Measurements from ENCODE around the gene STXBP4.

DNA sequence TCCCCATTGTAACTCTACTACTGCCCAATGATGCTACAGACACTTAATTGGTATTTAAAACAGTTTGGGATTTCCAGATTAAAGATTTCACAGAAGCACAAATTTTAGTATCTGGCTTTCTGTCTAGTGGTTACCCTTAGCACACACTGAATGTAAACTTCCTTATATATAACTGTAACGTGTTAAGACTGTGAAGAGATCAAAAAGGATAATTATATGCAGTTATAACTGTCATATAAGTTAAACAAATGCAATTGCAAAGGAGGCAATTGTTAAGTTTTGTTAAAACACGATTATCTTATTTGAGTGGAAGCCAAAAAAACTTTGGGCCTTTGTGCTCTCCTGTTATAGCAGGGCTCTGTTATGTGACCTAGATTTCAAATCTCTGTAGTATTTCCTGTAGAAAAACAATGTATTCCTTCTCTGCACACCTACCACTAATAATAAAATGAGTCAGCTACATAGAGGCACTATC lies 147.9 kb downstream of the STXBP4 start:
- TF ChIP-seq, protein P1, sequence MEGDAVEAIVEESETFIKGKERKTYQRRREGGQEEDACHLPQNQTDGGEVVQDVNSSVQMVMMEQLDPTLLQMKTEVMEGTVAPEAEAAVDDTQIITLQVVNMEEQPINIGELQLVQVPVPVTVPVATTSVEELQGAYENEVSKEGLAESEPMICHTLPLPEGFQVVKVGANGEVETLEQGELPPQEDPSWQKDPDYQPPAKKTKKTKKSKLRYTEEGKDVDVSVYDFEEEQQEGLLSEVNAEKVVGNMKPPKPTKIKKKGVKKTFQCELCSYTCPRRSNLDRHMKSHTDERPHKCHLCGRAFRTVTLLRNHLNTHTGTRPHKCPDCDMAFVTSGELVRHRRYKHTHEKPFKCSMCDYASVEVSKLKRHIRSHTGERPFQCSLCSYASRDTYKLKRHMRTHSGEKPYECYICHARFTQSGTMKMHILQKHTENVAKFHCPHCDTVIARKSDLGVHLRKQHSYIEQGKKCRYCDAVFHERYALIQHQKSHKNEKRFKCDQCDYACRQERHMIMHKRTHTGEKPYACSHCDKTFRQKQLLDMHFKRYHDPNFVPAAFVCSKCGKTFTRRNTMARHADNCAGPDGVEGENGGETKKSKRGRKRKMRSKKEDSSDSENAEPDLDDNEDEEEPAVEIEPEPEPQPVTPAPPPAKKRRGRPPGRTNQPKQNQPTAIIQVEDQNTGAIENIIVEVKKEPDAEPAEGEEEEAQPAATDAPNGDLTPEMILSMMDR (IDR thresholded peaks at IDR 0.05; ENCODE audit: insufficient read depth, low read length, poor library complexity, severe bottlenecking): no peak
- no peak for TF ChIP-seq EZH2phosphoT487 (conservative IDR thresholded peaks at IDR 0.05; ENCODE audit: low read length)
